GM21526 (cell line): ENCODE data around the gene RGS6.

ENCODE experiments used
- ATAC-seq: cut with Tn5 transposase; IDR thresholded peaks from one replicate; pipeline ENCODE4 v1.9.1; 2021; ENCODE audit warnings: moderate library complexity; ENCODE audit not compliant: unreplicated experiment, low FRiP score

The RGS6 gene

DNA sequence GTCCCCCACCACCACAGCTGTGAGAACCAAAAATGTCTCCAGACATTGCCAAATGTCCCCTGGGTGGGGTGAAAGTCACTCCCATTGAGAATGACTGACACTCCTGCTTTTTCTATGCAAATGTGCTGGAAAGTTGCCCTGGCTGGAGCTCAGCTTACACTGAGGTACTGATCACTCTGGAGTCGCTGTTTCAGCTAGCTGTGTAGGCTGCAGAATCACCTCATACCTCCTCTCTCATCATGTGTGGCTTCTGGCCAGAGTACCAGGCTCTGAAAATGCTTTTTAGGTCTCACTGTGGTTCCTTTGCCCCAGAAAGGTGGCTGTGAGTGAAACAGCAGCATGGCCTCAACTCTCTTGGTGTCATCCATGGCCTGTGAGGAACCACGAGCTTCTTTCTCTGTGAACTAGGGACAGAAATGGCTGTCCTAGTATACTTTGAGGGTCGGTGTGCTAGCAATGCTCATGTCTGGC is 547.3 kb downstream of the RGS6 start:
- no peak for ATAC-seq

DNA sequence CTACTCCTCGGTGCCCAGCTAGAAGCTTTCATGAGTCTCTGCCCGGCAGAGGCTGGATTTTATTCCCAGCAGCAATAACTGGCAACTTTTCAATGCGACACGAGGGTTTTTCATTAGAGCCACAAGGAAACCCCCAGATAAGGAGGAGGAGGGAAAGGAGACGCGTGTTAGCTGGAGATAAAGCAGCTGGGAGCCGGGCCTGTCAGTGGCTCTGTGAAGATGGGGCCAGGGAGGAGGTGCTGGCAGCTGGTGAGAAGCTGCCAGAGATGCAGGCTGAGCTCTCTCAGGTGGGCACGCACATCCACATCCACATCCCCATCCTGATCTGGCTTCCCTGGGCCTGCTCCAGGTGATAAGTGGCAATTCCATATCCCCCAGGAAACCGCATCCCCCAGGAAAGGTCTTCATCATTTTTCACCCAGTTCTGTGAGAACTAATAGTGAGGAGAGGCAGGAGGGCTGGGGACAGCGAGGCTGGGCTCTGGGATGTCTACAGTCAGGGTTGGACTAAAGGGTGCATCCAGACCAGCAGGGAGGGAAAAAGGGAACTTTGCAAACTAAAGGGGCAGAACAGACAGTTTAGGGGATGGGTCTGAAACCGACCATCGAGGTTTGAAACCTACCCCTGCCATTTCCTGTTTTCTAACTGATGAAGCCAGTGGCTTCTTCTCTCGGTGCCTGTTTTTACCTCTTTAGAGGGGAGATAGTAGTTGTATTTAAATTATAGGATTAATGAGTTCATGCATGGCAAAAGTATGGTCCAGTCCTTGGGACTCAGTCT is 548.4 kb downstream of the RGS6 start:
- ATAC-seq: no peak

DNA sequence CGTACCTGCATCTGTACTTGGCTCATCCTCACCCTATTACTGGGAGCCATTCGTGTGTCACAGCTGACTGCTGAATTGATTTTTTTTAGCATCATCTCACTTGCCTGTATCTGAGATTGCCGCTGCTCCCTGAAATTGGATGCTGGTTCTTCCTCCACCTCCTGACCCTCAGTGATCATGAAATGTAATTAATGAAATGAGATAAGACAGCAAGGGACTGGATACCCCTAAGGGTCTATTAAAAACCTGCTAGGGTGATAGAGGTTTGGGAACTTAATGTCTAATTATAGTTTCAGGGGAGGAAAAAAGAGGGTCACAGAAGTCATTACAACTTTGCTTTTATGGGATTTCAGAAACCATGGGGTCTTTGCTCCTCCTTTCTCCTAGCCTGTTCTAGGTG is 551.1 kb downstream of the RGS6 start:
- no peak for ATAC-seq

DNA sequence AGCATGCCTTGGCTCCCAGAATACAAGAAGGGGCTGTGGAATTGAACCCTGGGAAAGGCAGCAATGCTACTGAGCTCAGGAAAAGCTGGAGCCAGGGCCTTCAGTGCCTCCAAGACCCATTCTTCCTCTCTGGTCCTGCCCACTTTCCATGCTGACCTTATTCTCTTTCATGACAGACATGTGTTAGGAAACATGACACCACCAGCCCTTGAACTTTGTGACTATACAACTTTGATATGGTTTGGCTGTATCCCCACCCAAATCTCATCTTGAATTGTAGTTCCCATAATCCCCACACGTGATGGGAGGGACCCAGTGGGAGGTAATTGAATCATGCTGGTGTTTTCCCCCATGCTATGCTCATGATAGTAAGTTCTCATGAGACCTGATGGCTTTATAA is 553.5 kb downstream of the RGS6 start:
- ATAC-seq: no peak

DNA sequence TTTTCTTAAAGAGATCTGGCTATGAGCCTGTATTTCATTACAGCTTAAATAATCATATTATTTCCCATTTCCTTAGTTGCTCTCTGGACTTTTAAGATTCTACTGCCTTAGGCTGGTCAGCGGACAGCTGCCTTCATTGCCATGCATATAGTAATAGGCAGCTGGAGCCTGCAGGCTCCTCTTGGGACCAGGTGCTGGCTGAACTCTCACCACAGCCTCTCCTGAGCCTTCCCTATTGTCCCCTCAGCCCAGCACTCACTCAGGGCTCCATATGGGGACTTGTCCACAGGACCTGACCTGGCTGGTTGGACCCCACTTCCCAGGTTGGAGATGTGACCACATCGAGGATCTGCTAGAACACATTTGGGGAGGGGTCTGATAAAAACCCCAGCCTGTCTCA is 556.3 kb downstream of the RGS6 start:
- no peak for ATAC-seq

DNA sequence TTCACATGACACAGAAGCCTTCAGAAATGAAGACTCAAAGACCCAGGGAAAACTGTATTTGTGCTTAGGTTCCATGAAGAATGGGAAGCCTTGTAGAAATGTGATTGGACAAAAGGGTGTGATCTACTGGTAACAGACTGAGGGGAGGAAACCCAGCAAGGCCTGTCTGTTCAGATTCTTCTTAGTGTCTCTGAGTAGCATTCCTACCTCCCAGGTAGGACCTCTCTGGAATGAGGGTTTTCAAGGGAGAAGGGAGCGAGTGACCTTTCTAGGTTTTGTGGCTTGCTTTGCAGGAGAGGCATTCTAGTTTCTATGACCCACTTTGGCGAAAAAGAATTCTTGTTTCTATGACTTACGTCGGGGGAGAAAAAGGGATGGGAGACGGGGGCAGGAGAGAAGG is 560.0 kb downstream of the RGS6 start:
- no peak for ATAC-seq

DNA sequence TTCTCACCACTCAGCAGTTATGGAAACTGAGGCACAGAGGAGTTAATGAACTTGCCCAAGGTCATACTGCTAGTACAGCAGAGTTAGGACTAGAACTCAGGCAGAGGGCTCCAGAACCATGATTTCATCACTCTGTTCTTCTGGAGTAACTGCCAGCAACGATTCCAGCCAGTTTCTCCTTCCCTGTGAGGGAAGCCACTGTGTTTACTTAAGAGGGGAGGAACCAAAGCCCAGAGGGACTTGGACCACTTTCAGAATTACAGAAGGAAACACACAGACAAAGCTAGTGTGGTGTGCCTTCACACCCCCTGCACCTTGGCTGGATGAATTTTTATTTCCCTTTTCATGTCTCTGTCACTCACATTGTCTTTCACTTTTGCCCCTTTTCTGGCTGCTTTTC is 563.4 kb downstream of the RGS6 start:
- ATAC-seq: no peak

DNA sequence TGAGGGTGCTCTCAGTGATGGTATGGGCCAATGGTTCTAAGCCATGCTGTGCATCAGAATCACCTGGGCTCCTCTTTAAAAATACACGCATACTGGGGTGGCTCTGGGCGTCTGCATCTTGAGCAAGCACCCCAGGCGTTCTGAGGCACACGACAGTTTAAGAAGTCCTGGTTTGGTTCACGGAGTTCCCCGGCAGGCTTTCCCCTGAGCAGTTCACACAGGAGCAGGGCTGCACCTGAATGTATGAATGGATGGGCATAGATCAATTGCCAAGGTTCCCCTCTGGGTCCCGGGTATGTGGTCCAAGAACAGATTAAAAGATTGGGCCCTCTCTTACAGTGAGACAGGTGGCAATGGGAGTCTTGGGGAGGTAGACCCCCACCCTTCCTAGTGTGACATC is 566.4 kb downstream of the RGS6 start:
- no peak for ATAC-seq

DNA sequence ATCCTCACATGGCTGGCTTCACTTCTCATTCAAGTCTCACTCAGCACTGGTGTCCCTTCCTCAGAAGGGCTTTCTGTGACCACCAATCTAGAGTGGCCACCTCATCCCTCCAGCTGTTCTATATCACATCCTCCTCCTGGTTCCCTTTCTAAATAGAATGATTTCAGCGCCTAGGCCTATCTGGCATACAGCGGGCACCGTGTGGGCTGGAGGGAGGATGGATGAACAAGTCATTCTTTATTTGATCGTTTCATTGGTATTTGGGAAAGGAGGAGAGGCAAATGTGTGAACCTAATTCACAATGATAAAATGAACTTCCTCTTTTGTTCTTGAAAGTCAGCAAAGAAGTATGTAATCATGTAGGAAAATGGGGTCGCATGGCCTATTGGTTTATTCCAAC is 567.5 kb downstream of the RGS6 start:
- ATAC-seq: no peak

DNA sequence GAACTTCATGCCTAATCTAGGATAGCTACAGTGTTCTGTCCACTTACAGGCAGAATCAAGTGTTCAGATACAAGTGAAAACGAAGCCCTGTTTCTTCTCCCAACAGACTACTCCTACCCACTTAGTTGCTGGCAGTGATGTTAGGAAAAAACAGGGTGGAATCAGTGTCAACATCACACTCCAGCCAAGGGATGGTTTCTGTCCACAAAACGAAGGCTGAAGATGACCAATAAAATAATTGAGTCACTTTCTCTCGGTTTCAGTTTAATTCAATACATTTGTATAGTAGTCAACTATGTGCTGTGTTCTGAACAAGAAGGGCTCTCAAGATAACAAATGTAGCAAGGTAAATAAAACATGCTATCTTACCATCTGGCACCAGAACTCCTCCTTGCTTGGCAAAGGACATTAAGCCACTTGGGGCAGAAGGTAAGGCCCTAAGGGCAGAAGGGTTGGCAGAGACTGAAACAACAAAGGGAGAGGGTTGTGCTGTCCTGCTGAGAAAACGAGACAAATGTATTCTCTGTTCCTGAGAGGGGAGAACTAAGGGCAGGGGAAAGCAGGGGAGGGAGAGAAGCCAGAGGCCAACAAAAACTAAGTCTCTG is 568.1 kb downstream of the RGS6 start:
- ATAC-seq: no peak

DNA sequence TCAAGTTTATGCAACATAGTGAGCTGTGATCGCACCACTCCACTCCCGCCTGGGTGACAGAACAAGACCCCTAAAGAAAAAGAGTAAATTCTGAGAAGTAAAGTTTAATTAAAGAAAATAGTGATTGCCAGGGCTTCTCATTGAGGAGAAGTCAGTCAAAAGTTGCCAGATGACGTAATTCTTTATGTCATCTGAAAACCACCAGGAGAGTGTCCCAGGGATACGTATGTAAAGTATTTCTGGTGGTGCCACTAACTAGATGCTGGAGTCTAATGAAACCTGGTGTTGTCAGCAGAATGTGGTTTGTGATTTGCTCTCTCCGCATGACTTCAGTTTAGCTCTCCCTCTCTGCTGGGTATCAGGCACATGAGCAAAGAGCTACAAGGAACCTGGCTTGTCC is 569.2 kb downstream of the RGS6 start:
- ATAC-seq: no peak

DNA sequence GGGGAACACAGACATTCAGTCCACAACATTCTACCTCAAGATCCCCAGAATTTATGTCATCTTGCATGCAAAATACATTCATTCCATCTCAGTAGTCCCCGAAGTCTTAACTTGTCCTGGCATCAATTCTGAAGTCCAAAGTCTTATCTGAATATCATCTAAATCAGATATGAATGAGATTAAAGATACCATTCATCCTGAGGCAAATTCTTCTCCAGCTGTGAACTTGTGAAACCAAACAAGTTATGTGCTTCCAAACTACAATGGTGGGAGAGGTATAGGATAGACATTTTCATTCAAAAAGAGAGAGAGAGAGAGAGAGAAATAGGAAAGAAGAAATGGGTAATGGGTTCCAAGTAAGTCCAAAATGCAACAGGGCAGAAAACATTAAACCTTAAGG is 571.0 kb downstream of the RGS6 start:
- no peak for ATAC-seq

DNA sequence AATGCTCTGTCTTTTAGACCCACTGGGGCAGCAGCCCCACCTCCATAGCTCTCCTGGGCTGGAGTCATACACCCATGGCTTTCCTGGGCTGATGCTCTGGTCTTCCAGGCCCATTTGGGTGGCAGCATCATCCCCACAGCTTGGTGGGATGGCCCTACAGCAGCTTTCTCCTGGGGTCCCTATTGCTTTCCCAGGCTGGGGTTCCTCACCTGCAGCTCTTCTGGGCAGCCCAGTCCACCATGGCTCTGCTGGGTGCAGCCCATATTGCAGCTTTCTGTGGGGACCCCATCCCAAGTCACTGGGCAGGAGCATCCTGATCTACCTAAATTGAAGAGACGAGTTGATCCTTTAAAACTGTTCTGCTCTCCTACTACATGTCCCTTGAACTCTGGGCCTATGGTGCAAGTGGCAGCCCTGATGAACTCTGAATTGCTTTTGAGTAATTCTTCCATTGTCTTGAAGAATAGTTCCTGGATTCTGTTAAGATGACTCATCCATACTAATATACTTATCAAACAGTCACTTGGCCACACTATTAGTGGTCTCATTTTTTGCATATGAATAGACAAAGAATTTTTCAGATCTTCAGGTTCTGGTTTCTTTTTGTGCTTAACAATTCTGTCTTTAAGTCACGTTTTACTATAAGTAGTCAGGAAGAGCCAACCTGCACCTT is 571.6 kb downstream of the RGS6 start:
- ATAC-seq: no peak

DNA sequence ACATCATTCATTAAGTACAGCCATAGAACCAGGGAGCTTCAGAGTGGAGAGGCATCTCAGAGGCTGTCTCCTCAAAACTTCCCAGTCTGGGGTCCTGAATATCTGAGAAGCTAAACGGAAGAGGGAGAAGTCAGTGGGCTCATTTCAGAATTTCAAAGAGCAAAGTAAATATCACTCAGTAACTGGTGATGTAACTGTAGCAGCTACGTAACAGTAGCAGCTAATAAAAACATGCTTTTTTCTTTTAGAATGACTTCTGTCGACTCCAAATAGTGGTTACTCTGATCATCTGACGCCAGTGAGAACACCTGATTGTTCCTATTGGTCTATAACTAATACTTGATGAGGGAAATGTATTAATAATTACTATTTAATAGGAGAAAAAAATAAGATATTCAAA is 578.3 kb downstream of the RGS6 start:
- ATAC-seq: no peak

DNA sequence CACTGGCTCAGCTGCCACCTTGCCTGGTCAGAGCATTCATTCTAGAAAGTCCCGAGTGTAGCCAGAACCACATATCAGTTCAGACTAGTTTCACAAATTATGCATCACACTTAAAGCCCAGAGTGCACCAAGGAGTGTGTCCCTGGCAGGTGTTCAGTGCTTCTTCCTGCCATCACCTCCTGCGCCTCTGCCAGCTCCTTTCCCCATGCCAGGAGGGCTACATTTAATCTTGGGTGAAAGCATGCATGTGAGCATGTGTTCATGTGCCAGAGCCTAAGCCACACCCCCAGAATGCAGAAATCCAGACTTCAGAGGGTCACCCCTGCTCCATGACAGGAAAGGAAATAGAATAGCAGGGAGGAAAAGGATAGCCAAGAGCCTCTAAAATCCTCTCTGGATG is 580.1 kb downstream of the RGS6 start:
- no peak for ATAC-seq

DNA sequence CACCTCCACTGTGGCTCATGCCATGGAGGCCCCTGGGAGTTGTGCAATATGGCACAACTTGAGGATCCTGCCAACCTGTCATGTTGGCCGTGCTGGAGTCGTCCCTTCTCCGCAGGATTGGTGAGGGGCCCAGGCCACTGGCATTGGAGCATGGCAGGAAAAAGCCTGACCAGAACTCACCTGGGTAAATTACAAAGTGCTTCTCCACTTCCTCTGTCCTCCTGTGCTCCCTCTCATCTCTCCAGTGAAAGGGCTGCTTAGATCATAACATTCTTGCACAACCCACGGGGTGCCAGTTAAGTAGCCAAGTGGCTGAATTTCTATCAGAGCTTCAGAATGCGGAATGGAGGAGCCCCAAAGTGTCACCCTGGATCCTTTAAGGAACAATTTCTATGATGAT is 580.7 kb downstream of the RGS6 start:
- ATAC-seq: no peak

DNA sequence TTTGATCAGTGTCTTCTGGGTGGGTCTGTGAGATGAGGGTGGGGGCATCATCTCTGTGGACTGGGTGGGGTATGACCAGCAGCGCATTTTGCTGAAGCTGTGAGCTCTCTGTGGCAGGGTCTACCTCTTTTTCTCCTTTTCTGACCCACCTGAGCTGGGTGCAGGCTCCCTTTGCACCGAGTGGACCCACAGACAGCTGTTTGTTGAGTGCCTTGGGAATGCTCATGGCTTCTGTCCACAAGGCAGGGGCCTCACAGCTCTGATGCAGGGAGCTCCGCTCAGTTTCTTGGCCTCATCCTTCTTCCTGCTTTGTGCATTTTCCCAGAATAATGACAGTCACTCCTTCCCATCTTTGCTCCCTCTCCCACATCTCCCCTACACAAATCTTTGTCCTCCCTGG is 581.1 kb downstream of the RGS6 start:
- ATAC-seq: no peak

DNA sequence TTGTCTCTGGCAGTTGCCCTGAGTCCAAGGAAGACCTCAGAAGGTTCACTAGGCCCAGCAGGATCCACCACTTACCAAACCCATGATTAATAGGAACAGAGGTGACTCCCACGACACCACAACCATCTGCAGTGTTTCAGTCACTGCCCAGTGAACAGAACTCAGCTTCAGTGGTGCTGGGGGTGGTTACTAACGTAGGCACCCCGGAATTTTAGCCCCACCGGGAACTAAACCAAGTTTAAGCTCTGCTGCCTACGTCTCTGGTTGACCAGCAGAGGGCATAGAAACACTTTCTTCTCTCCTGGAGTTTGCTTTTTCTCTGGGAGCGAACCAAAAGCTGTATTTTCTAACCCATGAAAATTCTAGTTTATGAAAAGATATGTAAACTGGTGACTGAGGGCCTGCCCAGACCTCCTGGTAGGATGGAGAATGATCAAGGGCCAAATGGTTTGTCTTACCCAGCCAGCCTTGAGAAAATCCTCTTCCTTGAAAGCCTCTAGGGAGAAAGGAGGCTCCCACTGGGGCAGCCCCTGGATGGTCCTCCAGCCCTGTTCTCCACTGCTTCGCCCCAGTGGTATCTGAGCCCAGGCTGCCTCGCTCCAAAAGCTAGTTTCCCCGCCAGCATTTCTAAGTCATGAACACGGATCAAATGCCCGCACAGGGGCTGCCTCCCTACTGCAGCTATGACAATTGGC is 581.9 kb downstream of the RGS6 start:
- no peak for ATAC-seq

DNA sequence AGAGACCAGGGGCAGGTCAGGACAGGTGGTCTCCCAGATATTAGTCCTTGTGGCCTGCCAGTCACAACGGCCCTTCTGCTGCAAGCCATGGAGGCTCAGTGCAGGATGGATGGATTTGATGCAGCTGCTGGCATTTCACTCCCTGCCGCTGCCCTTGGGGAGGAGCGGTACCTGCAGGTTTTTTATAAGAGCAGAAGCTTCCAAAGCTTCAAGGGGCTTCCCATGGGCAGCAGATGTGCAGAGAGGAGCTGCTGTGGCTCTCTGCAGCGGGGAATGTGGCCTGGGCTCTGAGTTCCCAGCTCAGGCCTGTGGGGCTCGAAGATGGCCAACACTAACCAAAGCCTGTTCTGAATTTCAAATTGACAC is 582.4 kb downstream of the RGS6 start:
- no peak for ATAC-seq

DNA sequence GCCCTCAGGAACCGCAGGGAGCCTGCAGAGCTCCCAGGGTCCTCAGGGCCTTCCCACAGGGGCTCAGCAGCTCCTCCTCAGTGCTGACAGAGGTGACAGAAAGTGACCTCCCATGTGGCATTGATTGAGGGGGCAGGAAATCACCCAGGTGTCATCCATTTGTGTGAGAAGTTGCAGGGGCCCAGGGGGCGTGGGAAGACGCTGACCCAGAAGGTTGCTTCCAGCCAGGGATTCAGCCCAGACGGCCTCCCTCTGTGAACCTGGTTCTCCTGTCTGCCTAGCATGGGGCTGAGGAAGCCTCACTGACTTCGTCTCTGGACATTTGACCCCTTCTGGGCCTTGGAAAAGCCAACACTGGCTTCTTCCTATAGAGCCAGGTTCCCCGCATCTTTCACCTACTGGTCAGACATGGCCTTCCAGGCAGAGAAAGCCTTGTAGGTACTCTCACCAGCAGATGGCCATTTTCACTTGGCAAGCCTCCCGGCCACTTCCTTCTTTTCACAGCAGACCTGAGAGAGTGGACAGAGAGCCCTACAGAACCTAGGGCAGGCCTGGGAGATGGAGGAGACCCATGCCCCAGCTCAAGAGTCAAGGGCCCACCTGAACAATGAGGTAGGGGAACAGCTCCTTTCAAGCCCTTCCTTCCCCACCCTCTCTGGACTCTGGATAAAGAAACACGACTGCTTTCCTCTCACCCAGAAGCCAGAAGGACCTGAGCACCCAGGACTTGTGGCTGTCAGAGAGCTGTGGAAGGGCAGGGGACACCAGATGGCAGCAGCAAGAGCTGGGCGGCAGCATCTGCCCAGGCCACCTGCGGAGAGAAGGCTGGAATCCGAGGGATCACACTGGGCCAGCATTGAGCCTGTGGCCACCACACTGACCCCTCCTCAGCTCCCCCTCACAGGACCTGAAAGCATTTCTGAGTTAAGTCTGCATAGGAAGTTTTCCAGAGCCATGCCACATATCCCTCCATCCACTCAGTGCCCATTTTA is 583.8 kb downstream of the RGS6 start:
- ATAC-seq: no peak
